Effector memory CD4-positive, alpha-beta T cell (primary cell): ENCODE data around the gene SYNDIG1.

ENCODE experiments used
- DNase-seq, 3 donors: peaks; one replicate each; pipeline ENCODE4 v3.0.0-alpha.2; 2020
- H3K27ac ChIP-seq: 2 replicates; pipeline ENCODE4 v1.7.0; 2013; ENCODE audit warnings: mild to moderate bottlenecking, low read length, moderate library complexity; ENCODE audit not compliant: insufficient read depth, poor library complexity, severe bottlenecking
- H3K27me3 ChIP-seq: replicated peaks from 2 replicates; pipeline ENCODE4 v1.7.0; 2013; ENCODE audit warnings: mild to moderate bottlenecking, low read length; ENCODE audit not compliant: insufficient read depth, control insufficient read depth, poor library complexity, severe bottlenecking
- H3K36me3 ChIP-seq: 2 replicates; pipeline ENCODE4 v1.7.0; 2013; ENCODE audit warnings: mild to moderate bottlenecking, low read length, moderate library complexity; ENCODE audit not compliant: control insufficient read depth, insufficient read depth
- H3K4me1 ChIP-seq: 2 replicates; pipeline ENCODE4 v1.7.0; 2013; ENCODE audit warnings: low read length, mild to moderate bottlenecking; ENCODE audit not compliant: control insufficient read depth, insufficient read depth, poor library complexity, severe bottlenecking
- H3K4me3 ChIP-seq: 2 replicates; pipeline ENCODE4 v1.7.0; 2013; ENCODE audit warnings: low read length, low read depth, mild to moderate bottlenecking; ENCODE audit not compliant: insufficient read depth, poor library complexity, severe bottlenecking
- H3K9me3 ChIP-seq: 2 replicates; pipeline ENCODE4 v1.7.0; 2013; ENCODE audit warnings: mild to moderate bottlenecking, low read length, moderate library complexity; ENCODE audit not compliant: control insufficient read depth

The SYNDIG1 gene

GRCh38 chr20:24701668-24702067 is 232.2 kb downstream of the SYNDIG1 start:
- no peak overlapping the region for H3K4me3 ChIP-seq
- no peaks in the 10 kb centered on the region for H3K9me3 ChIP-seq
- H3K27me3 ChIP-seq, result no peaks in the 10 kb centered on the region
- no peaks in the 10 kb centered on the region for H3K4me1 ChIP-seq
- no peak for DNase-seq
- no peaks in the 10 kb centered on the region for H3K36me3 ChIP-seq
- H3K27ac ChIP-seq, result no peak overlapping the region

- H3K27ac ChIP-seq, result no peak overlapping the region
- no peaks in the 10 kb centered on the region for H3K9me3 ChIP-seq
- H3K4me3 ChIP-seq, result no peak overlapping the region
- H3K27me3 ChIP-seq, result no peaks in the 10 kb centered on the region
- no peaks in the 10 kb centered on the region for H3K4me1 ChIP-seq
- no peaks in the 10 kb centered on the region for H3K36me3 ChIP-seq
- DNase-seq, result no peak
Observed at GRCh38 chr20:24702501-24703283, 233.3 kb downstream of the SYNDIG1 start.

- no peak for DNase-seq
- Histone ChIP-seq H3K4me1 (no peaks in the 10 kb centered on the region), H3K9me3 (no peaks in the 10 kb centered on the region), H3K27ac (no peak overlapping the region), H3K4me3 (no peak overlapping the region), H3K27me3 (no peaks in the 10 kb centered on the region), H3K36me3 (no peaks in the 10 kb centered on the region)
Observed at GRCh38 chr20:24703284-24703610, 233.8 kb downstream of the SYNDIG1 start.

GRCh38 chr20:24704899-24705298 is 235.5 kb downstream of the SYNDIG1 start:
- H3K4me1 ChIP-seq, result no peaks in the 10 kb centered on the region
- H3K9me3 ChIP-seq, result no peaks in the 10 kb centered on the region
- no peak overlapping the region for H3K4me3 ChIP-seq
- DNase-seq, result no peak
- no peaks in the 10 kb centered on the region for H3K27me3 ChIP-seq
- no peak overlapping the region for H3K27ac ChIP-seq
- no peaks in the 10 kb centered on the region for H3K36me3 ChIP-seq

- no peaks in the 10 kb centered on the region for H3K36me3 ChIP-seq
- H3K9me3 ChIP-seq, result no peaks in the 10 kb centered on the region
- no peaks in the 10 kb centered on the region for H3K4me1 ChIP-seq
- H3K27ac ChIP-seq, result no peak overlapping the region
- no peak for DNase-seq
- no peak overlapping the region for H3K4me3 ChIP-seq
- H3K27me3 ChIP-seq, result no peaks in the 10 kb centered on the region
Observed at GRCh38 chr20:24705486-24705885, 236.1 kb downstream of the SYNDIG1 start.

GRCh38 chr20:24708411-24709295 is 239.2 kb downstream of the SYNDIG1 start:
- H3K4me3 ChIP-seq, result no peak overlapping the region
- DNase-seq, result no peak
- H3K27ac ChIP-seq, result no peak overlapping the region
- no peaks in the 10 kb centered on the region for H3K27me3 ChIP-seq
- H3K36me3 ChIP-seq, result no peaks in the 10 kb centered on the region
- no peaks in the 10 kb centered on the region for H3K9me3 ChIP-seq
- H3K4me1 ChIP-seq, result no peaks in the 10 kb centered on the region
